ENCODE data around the gene PTGER4. TPM values are rescaled to one million over a fixed set of nuclear protein-coding genes. Genes with fewer than 3 reads are reported as not detected.
A peak's percentile ranks its signal among the peaks of the same experiment; 100 is the strongest.

The PTGER4 gene
- total and polyA plus RNA-seq, 4 donors = 0.60 to 6.8 (median 2.8) TPM

GRCh38 chr5:40679148-40679912 lies 385 bp upstream of the PTGER4 start:
- Histone ChIP-seq H3K36me3 (ENCODE audit: control insufficient read depth in 4 of 4, insufficient read depth in 3 of 4, low read depth in 1 of 4, low read length in 3 of 4) (no peaks in the 10 kb centered on the region), H3K9me3 (ENCODE audit: control insufficient read depth in 4 of 4, low read length in 3 of 4) (peaks cover 0 to 4% (median under 1%) of the 10 kb centered on the region in 4 donors), H3K4me1 (ENCODE audit: control insufficient read depth in 4 of 4, insufficient read depth in 4 of 4, low read length in 3 of 4) (peaks cover 10 to 24% (median 17%) of the 10 kb centered on the region in 4 donors), H3K27ac (ENCODE audit: low read depth in 1 of 2, low read length in 2 of 2) (peak overlapping the region; percentile 48 to 66), H3K9ac (ENCODE audit: low read depth in 1 of 2, low read length in 2 of 2) (peak overlapping the region in 1 of 2 donors; percentile 55), H3K27me3 (ENCODE audit: control insufficient read depth in 4 of 4, insufficient read depth in 4 of 4, low read length in 3 of 4) (peaks cover 0 to 5% (median 3%) of the 10 kb centered on the region in 4 donors), H3K4me3 (ENCODE audit: low read depth in 1 of 3, low read length in 3 of 3) (peak overlapping the region; percentile 65 to 82 (median 78))
- under 1% methylated on average over 60 of the region's 60 CpGs for WGBS
- peak; percentile 81 for DNase-seq (ENCODE audit: low spot score)
- TF ChIP-seq, protein P1, sequence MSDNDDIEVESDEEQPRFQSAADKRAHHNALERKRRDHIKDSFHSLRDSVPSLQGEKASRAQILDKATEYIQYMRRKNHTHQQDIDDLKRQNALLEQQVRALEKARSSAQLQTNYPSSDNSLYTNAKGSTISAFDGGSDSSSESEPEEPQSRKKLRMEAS (IDR thresholded peaks at IDR 0.05) = no peak
- no peak for TF ChIP-seq EGR1 (IDR thresholded peaks at IDR 0.05; ENCODE audit: low read depth in 2 of 2)
- TF ChIP-seq GABPA (IDR thresholded peaks at IDR 0.05 in 1 of 2, conservative IDR thresholded peaks at IDR 0.05 in 1 of 2) = no peak
- peak; percentile 40 for TF ChIP-seq YY1 (IDR thresholded peaks at IDR 0.05)
- TF ChIP-seq RAD21 (IDR thresholded peaks at IDR 0.05) = peak; percentile 31 to 50
- no peak for TF ChIP-seq ATF3 (IDR thresholded peaks at IDR 0.05)
- TF ChIP-seq, protein P2, sequence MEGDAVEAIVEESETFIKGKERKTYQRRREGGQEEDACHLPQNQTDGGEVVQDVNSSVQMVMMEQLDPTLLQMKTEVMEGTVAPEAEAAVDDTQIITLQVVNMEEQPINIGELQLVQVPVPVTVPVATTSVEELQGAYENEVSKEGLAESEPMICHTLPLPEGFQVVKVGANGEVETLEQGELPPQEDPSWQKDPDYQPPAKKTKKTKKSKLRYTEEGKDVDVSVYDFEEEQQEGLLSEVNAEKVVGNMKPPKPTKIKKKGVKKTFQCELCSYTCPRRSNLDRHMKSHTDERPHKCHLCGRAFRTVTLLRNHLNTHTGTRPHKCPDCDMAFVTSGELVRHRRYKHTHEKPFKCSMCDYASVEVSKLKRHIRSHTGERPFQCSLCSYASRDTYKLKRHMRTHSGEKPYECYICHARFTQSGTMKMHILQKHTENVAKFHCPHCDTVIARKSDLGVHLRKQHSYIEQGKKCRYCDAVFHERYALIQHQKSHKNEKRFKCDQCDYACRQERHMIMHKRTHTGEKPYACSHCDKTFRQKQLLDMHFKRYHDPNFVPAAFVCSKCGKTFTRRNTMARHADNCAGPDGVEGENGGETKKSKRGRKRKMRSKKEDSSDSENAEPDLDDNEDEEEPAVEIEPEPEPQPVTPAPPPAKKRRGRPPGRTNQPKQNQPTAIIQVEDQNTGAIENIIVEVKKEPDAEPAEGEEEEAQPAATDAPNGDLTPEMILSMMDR (IDR thresholded peaks at IDR 0.05; ENCODE audit: low read depth, low read length, missing input control) = no peak
- peak; percentile 16 for TF ChIP-seq SP1 (IDR thresholded peaks at IDR 0.05)
- no peak for TF ChIP-seq HNF4A (conservative IDR thresholded peaks at IDR 0.05)

DNA sequence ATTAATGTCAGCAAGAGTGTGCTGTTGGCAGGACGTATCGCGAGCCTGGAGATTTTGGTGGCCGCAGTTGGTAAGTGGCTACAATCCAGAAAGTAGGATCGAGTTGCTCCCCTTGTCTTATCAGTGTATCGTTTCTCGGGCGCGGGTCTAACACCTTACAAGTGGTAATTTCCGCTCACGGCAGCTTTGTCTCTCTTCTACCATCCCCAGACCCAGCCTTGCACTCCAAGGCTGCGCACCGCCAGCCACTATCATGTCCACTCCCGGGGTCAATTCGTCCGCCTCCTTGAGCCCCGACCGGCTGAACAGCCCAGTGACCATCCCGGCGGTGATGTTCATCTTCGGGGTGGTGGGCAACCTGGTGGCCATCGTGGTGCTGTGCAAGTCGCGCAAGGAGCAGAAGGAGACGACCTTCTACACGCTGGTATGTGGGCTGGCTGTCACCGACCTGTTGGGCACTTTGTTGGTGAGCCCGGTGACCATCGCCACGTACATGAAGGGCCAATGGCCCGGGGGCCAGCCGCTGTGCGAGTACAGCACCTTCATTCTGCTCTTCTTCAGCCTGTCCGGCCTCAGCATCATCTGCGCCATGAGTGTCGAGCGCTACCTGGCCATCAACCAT lies 1.1 kb downstream of the PTGER4 start:
- TF ChIP-seq TAF1 (conservative IDR thresholded peaks at IDR 0.05) (no peak), RXRA (IDR thresholded peaks at IDR 0.05) (no peak), REST (IDR thresholded peaks at IDR 0.05) (no peak), GABPA (IDR thresholded peaks at IDR 0.05 in 1 of 2, conservative IDR thresholded peaks at IDR 0.05 in 1 of 2) (no peak)
- peak overlapping the region; percentile 43 to 73 (median 65) for H3K4me3 ChIP-seq (ENCODE audit: low read depth in 1 of 3, low read length in 3 of 3)
- H3K27ac ChIP-seq (ENCODE audit: low read depth in 1 of 2, low read length in 2 of 2) = peak overlapping the region; percentile 15 to 51
- peaks cover 0 to 5% (median 2%) of the 10 kb centered on the region in 4 donors for H3K27me3 ChIP-seq (ENCODE audit: control insufficient read depth in 4 of 4, insufficient read depth in 4 of 4, low read length in 3 of 4)
- WGBS = 10% methylated on average over 37 of the region's 37 CpGs
- H3K9ac ChIP-seq (ENCODE audit: low read depth in 1 of 2, low read length in 2 of 2) = peak overlapping the region in 1 of 2 donors; percentile 21
- H3K36me3 ChIP-seq (ENCODE audit: control insufficient read depth in 4 of 4, insufficient read depth in 3 of 4, low read depth in 1 of 4, low read length in 3 of 4) = no peaks in the 10 kb centered on the region
- peaks cover 10 to 24% (median 17%) of the 10 kb centered on the region in 4 donors for H3K4me1 ChIP-seq (ENCODE audit: control insufficient read depth in 4 of 4, insufficient read depth in 4 of 4, low read length in 3 of 4)
- no peak for DNase-seq (ENCODE audit: low spot score)
- H3K9me3 ChIP-seq (ENCODE audit: control insufficient read depth in 4 of 4, low read length in 3 of 4) = peaks cover 0 to 4% (median under 1%) of the 10 kb centered on the region in 4 donors
